HepG2 (cell line): ENCODE results near the gene PRM2. TPM values are rescaled to one million over a fixed set of nuclear protein-coding genes. Genes with fewer than 3 reads are reported as not detected.

Experiments
- ATAC-seq: fragments of 200-7000 bp; cut with Tn5 transposase; 3 replicates; pipeline ENCODE4 v1.9.1; 2020; ENCODE audit warnings: mild to moderate bottlenecking, moderate library complexity
- BruUV-seq: library from RNA; stranded (reverse); fragments of 400-500 nt; replicated peaks from 2 replicates; lab custom pipeline; 2021; lab: Mats Ljungman, UMichigan
- CTCF ChIA-PET: fragments of 300-600 bp; formaldehyde crosslinking; extraction: SDS; loops from one replicate; lab custom pipeline; 2021; ENCODE audit warnings: low total read pairs, inconsistent platforms, low intra/inter-chr PET ratio; lab: Yijun Ruan, JAX
- POLR2A ChIA-PET: fragments of 350-600 bp; sonication (Branson Sonifier 250); formaldehyde crosslinking; loops from one replicate; lab custom pipeline; 2020; ENCODE audit warnings: antibody characterized with exemption, inconsistent platforms; lab: Yijun Ruan, JAX
- DNase-seq: peaks from one replicate; pipeline ENCODE4 v3.0.0-alpha.2; 2015; ENCODE audit warnings: low spot score
- FAIRE-seq: peaks from 3 replicates; lab custom pipeline; 2011; peaks lifted over from hg19 to GRCh38; lab: Jason Lieb, UNC
- H2AFZ ChIP-seq: one replicate; pipeline ENCODE4 v1.6.1; 2011; ENCODE audit warnings: low read length, inconsistent platforms
- H3K27ac ChIP-seq: fragments of 300-600 bp; 3 replicates; pipeline ENCODE4 v1.8.0; 2011; ENCODE audit warnings: mixed run types, mild to moderate bottlenecking, mixed read lengths, low read length, inconsistent platforms; ENCODE audit not compliant: insufficient read depth; ENCODE audit errors: extremely low read length
- H3K27me3 ChIP-seq, 2 experiments: fragments of 200-600 bp in 1 of 2; 2 replicates in 1 of 2; 3 replicates in 1 of 2; pipeline versions ENCODE4 v1.6.0 to v1.8.0; 2011; ENCODE audit warnings: low read length in 2 of 2, mild to moderate bottlenecking in 2 of 2, moderate library complexity in 2 of 2, inconsistent platforms in 1 of 2; ENCODE audit not compliant: insufficient read depth in 2 of 2, control insufficient read depth in 1 of 2
- H3K36me3 ChIP-seq, 2 experiments: fragments of 200-600 bp in 1 of 2; replicated peaks in 1 of 2; 2 replicates in 1 of 2; 3 replicates in 1 of 2; pipeline versions ENCODE4 v1.5.1 to v1.8.0; 2011; ENCODE audit warnings: low read length in 2 of 2, inconsistent platforms in 1 of 2; ENCODE audit not compliant: insufficient read depth in 2 of 2, control insufficient read depth in 1 of 2
- H3K4me1 ChIP-seq: 2 replicates; pipeline ENCODE4 v1.5.1; 2012; ENCODE audit warnings: low read length, inconsistent platforms; ENCODE audit not compliant: insufficient read depth
- H3K4me2 ChIP-seq: 2 replicates; pipeline ENCODE4 v1.6.0; 2011; ENCODE audit warnings: low read depth, low read length, inconsistent platforms
- H3K4me3 ChIP-seq, 3 experiments: fragments of 200-600 bp in 1 of 3; sonication (generic), shearing (Covaris generic) in 1 of 3; replicated peaks in 1 of 3; 2 replicates each; pipeline ENCODE4 v1.5.1; 2011 to 2016; ENCODE audit warnings: low read length in 3 of 3, inconsistent platforms in 2 of 3, low read depth in 2 of 3, mild to moderate bottlenecking in 2 of 3, control low read depth in 1 of 3, mixed read lengths in 1 of 3; ENCODE audit not compliant: insufficient read depth in 1 of 3
- H3K79me2 ChIP-seq: one replicate; pipeline ENCODE4 v1.6.1; 2011; ENCODE audit warnings: low read length, inconsistent platforms; ENCODE audit not compliant: insufficient read depth
- H3K9ac ChIP-seq: 2 replicates; pipeline ENCODE4 v1.6.0; 2011; ENCODE audit warnings: mild to moderate bottlenecking, low read depth, low read length, inconsistent platforms; ENCODE audit not compliant: insufficient read depth
- H3K9me3 ChIP-seq: 2 replicates; pipeline ENCODE4 v1.5.1; 2012; ENCODE audit warnings: mild to moderate bottlenecking, low read length
- H4K20me1 ChIP-seq: 2 replicates; pipeline ENCODE4 v1.6.0; 2011; ENCODE audit warnings: inconsistent platforms, mild to moderate bottlenecking, low read length, moderate library complexity; ENCODE audit not compliant: insufficient read depth
- KLF15 ChIP-seq: sonication (generic); formaldehyde crosslinking; IDR thresholded peaks from 2 replicates; pipeline ENCODE4 v1.8.1; 2023; ENCODE audit warnings: borderline replicate concordance, mild to moderate bottlenecking, inconsistent platforms, missing genetic modification reagents, mixed read lengths
- MEIS1 ChIP-seq: sonication (generic); formaldehyde crosslinking; IDR thresholded peaks from 2 replicates; pipeline ENCODE4 v1.9.0; 2021; ENCODE audit warnings: mild to moderate bottlenecking, missing genetic modification reagents, moderate library complexity, borderline replicate concordance
- SAP130 ChIP-seq: IDR thresholded peaks from 2 replicates; pipeline ENCODE4 v1.6.1; 2016; ENCODE audit warnings: low read depth
- SRSF1 ChIP-seq: fragments of 200-400 bp; formaldehyde crosslinking; optimal IDR thresholded peaks from 2 replicates; pipeline ENCODE3; 2017; ENCODE audit warnings: mild to moderate bottlenecking, low read depth, low read length, moderate library complexity
- ZHX1 ChIP-seq: sonication (generic); formaldehyde crosslinking; IDR thresholded peaks from 2 replicates; pipeline ENCODE4 v1.8.1; 2022; ENCODE audit warnings: low read depth, mild to moderate bottlenecking, missing genetic modification reagents
- ZMYM3 ChIP-seq: sonication (generic); formaldehyde crosslinking; IDR thresholded peaks from 2 replicates; pipeline ENCODE4 v1.5.1; 2020; ENCODE audit warnings: mild to moderate bottlenecking, missing genetic modification reagents
- ZNF263 ChIP-seq: sonication (generic); formaldehyde crosslinking; IDR thresholded peaks from 2 replicates; pipeline ENCODE4 v1.4.0; 2020; ENCODE audit warnings: missing genetic modification reagents
- ZNF563 ChIP-seq: sonication (generic); formaldehyde crosslinking; IDR thresholded peaks from 2 replicates; pipeline ENCODE4 v1.8.0; 2022; ENCODE audit warnings: mild to moderate bottlenecking, moderate library complexity, missing genetic modification reagents
- ZNF609 ChIP-seq: sonication (generic); formaldehyde crosslinking; IDR thresholded peaks from 2 replicates; pipeline ENCODE4 v1.4.0; 2020; ENCODE audit warnings: mild to moderate bottlenecking, missing genetic modification reagents, borderline replicate concordance
- ZNF746 ChIP-seq: sonication (generic); formaldehyde crosslinking; IDR thresholded peaks from 2 replicates; pipeline ENCODE4 v1.8.0; 2022; ENCODE audit warnings: mild to moderate bottlenecking, missing genetic modification reagents
- WGBS: methylation state at CpG from one replicate; pipeline ENCODE4 v1.1.6; 2017; ENCODE audit warnings: low lambda C conversion rate; 5-methylcytosine and 5-hydroxymethylcytosine counted together
- in situ Hi-C: cut with HindIII; loops from 2 replicates; pipeline ENCODE4 v1.10.0; 2017; ENCODE audit warnings: low pct_unique_long_range_greater_than_20kb; ENCODE audit not compliant: extremely low pct_ligation_motif_present
- intact Hi-C: fragments of 100-400 bp; cut with micrococcal nuclease; formaldehyde crosslinking; loops from one replicate; pipeline ENCODE4 v1.10.0; 2022; ENCODE audit not compliant: unreplicated experiment
- polyA plus RNA-seq, 8 experiments: library from polyadenylated mRNA; depleted of rRNA in 3 of 8; stranded (reverse) in 7 of 8; unstranded in 1 of 8; fragments of >200 nt; fragmentation: Illumina TruSeq in 4 of 8; extraction: Trizol in 4 of 8; gene quantifications; 2 replicates each; pipeline versions ENCODE4 v1.2.1 to v1.2.3, GENCODE V29; 2011 to 2016; ENCODE audit warnings: low read depth in 4 of 8, missing spikeins in 1 of 8, mixed read lengths in 1 of 8; ENCODE audit not compliant: insufficient read depth in 1 of 8
- total RNA-seq, 5 experiments: library from RNA; depleted of rRNA; stranded (reverse); fragments of >200 nt; fragmentation: Illumina TruSeq; extraction: Trizol; gene quantifications; 2 replicates each; pipeline ENCODE4 v1.2.3, GENCODE V29; 2016; ENCODE audit warnings: low read depth in 1 of 5
- TF ChIP-seq, protein P1 (sequence below): sonication (generic); formaldehyde crosslinking; IDR thresholded peaks from 2 replicates; pipeline ENCODE4 v1.5.1; 2020; ENCODE audit warnings: missing genetic modification reagents, mild to moderate bottlenecking, borderline replicate concordance

The PRM2 gene
- total and polyA plus RNA-seq, 2 of the 13 experiments (the other 11 are each of a cell fraction or from before 2014, with no cell fraction given) = 0.54 TPM; not detected in 1

DNA sequence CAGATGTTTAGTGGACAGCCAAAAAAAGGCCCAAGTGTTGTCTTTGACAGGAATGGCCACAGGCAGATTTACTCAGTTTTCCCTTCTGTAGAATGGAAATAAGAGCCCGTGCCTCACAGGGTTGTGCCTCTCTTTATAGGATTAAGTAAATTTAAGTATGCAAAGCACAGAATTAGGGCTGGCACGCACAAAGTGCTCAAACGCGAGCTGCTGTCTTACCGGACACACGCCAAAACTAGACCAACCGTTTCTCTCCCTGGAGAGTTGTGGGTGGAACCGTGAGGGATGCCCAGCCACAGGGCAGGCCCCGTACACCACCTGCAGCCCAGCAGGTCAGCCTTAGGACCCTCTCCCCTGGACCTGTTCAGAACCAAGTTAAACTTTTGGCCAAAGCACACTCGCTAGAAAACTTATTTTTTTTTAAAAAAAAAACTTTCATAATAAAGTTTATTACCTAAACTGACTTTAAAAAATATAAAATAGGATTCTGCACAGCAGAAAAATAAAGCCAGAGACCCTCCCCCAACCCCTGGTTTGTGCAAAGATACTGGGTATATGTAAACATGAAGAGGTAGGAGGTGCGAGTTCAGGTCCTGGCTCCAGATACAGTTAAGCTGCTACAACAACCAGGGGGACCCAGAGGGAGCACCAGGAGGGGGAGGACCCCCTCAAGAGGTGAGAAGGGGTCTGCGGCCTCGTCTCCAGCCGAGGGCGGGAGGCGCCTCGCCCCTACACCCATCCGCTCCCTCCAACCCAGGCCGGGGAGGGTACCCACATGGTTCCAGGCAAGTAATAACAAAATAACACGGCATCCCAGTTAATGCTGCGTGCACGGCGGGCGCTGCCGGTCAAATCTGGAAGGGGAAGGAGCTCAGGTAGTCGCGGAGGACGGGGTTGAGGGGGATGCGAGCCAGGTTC is 22.0 kb downstream of the PRM2 start:
- FAIRE-seq (no peak), DNase-seq (no peak), ATAC-seq (no peak)
- H3K9ac ChIP-seq = peak overlapping the region; percentile 84
- no peak overlapping the region for H3K27ac ChIP-seq
- peaks cover 47% of the 10 kb centered on the region for H4K20me1 ChIP-seq
- intact Hi-C loops = loop anchor here (1.0 kb wide), 1 partner anchor 283 kb away; no protein-coding TSS in a partner anchor
- peaks cover 28% of the 10 kb centered on the region for H3K79me2 ChIP-seq
- H3K4me1 ChIP-seq = peaks cover 77% of the 10 kb centered on the region
- H3K27me3 ChIP-seq = no peaks in the 10 kb centered on the region; a peak in 1 of 5 replicates
- peak overlapping the region; percentile 87 to 98 (median 95) for H3K4me3 ChIP-seq
- CTCF ChIA-PET = interaction anchor here (3.3 to 5.2 kb wide), 2 partner anchors 102 to 283 kb away, joined by 35 to 38 read pairs; no protein-coding TSS in a partner anchor
- POLR2A ChIA-PET = interaction anchor here (0.7 to 9.0 kb wide), 19 partner anchors 8 to 291 kb away, joined by 3 to 351 read pairs (median 20); partner anchors contain the start of genes PRM1, PRM2, PRM3 and TNP2
- in situ Hi-C loops = no loop called here
- H2AFZ ChIP-seq = no peak overlapping the region
- peaks cover 2 to 8% of the 10 kb centered on the region in 2 experiments; a peak in 4 of 5 replicates for H3K36me3 ChIP-seq
- TSS peak; percentile 60 for BruUV-seq
- WGBS = 94% methylated on average over 29 of the region's 29 CpGs
- H3K9me3 ChIP-seq = no peaks in the 10 kb centered on the region
- peak overlapping the region; percentile 85 for H3K4me2 ChIP-seq
- TF ChIP-seq ZNF563 (peak; percentile 12), ZNF263 (CRISPR knock-in tag) (peak; percentile 74), ZHX1 (peak; percentile 6; the same call in 1 of the 2 replicates), SRSF1 (peak; percentile 4), SAP130 (peak; percentile 23; the same call in 1 of the 2 replicates), ZMYM3 (CRISPR knock-in tag) (0 out of 2 replicates have a peak, but pooled peaks have one; percentile 13), ZNF609 (0 out of 2 replicates have a peak, but pooled peaks have one; percentile 23), ZNF746 (CRISPR knock-in tag) (no peak), KLF15 (CRISPR knock-in tag) (0 out of 2 replicates have a peak, but pooled peaks have one; percentile 44), MEIS1 (CRISPR knock-in tag) (0 out of 2 replicates have a peak, but pooled peaks have one; percentile 8)
- TF ChIP-seq, protein P1, sequence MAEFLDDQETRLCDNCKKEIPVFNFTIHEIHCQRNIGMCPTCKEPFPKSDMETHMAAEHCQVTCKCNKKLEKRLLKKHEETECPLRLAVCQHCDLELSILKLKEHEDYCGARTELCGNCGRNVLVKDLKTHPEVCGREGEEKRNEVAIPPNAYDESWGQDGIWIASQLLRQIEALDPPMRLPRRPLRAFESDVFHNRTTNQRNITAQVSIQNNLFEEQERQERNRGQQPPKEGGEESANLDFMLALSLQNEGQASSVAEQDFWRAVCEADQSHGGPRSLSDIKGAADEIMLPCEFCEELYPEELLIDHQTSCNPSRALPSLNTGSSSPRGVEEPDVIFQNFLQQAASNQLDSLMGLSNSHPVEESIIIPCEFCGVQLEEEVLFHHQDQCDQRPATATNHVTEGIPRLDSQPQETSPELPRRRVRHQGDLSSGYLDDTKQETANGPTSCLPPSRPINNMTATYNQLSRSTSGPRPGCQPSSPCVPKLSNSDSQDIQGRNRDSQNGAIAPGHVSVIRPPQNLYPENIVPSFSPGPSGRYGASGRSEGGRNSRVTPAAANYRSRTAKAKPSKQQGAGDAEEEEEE (CRISPR knock-in tag) = 0 out of 2 replicates have a peak, but pooled peaks have one; percentile 63
